B cell (primary cell): ENCODE results near the gene HOXC4. TPM values are rescaled to one million over a fixed set of nuclear protein-coding genes. Genes with fewer than 3 reads are reported as not detected.
A peak's percentile ranks its signal among the peaks of the same experiment; 100 is the strongest.

Experiments used
- ATAC-seq: fragments of 200-7000 bp; cut with Tn5 transposase; one replicate; pipeline ENCODE4 v1.10.0; 2021; ENCODE audit warnings: low read depth, mild to moderate bottlenecking, moderate number of reproducible peaks, moderate library complexity
- CTCF ChIA-PET: fragments of 350-600 bp; sonication (Branson Sonifier 250); formaldehyde crosslinking; loops from one replicate; lab custom pipeline; 2021; ENCODE audit warnings: antibody characterized with exemption, inconsistent platforms; lab: Charles Lee
- POLR2A ChIA-PET: fragments of 350-600 bp; sonication (Branson Sonifier 250); formaldehyde crosslinking; loops from one replicate; lab custom pipeline; 2021; ENCODE audit warnings: antibody characterized with exemption; lab: Charles Lee
- DNase-seq: peaks from one replicate; pipeline ENCODE4 v3.0.0; 2013
- H2AFZ ChIP-seq: 2 replicates; pipeline ENCODE4 v1.6.1; 2012; ENCODE audit warnings: mild to moderate bottlenecking, low read depth, low read length; ENCODE audit not compliant: insufficient read depth, poor library complexity, severe bottlenecking
- H3K27ac ChIP-seq, 2 donors: 1 replicate in 1 of 2; 2 replicates in 1 of 2; pipeline ENCODE4 v1.5.1; 2012 to 2013; ENCODE audit warnings: low read length in 2 of 2, mild to moderate bottlenecking in 2 of 2, moderate library complexity in 1 of 2
- H3K27me3 ChIP-seq, 4 experiments: fragments of 200-600 bp in 1 of 4; sonication (generic) in 1 of 4; replicated peaks in 1 of 4; 1 replicate in 2 of 4; 2 replicates in 2 of 4; pipeline versions ENCODE4 v1.6.1 to v1.7.0; 2013 to 2016; ENCODE audit warnings: low read length in 3 of 4, mild to moderate bottlenecking in 2 of 4, mixed read lengths in 1 of 4, moderate library complexity in 1 of 4; ENCODE audit not compliant: insufficient read depth in 4 of 4, control insufficient read depth in 3 of 4; ENCODE audit errors: control extremely low read depth in 1 of 4
- H3K36me3 ChIP-seq, 2 experiments: replicated peaks in 1 of 2; 1 replicate in 1 of 2; 2 replicates in 1 of 2; pipeline versions ENCODE4 v1.6.1 to v1.7.1; 2013; ENCODE audit warnings: low read length in 1 of 2; ENCODE audit not compliant: insufficient read depth in 2 of 2, control insufficient read depth in 1 of 2; ENCODE audit errors: control extremely low read depth in 1 of 2, extremely low read depth in 1 of 2
- H3K4me1 ChIP-seq, 2 donors: fragments of 200-600 bp in 1 of 2; sonication (generic) in 1 of 2; 1 replicate in 1 of 2; 2 replicates in 1 of 2; pipeline versions ENCODE4 v1.5.1 to v1.6.1; 2013 to 2017; ENCODE audit warnings: low read length in 2 of 2; ENCODE audit not compliant: control insufficient read depth in 2 of 2, insufficient read depth in 2 of 2
- H3K4me2 ChIP-seq: replicated peaks from 2 replicates; pipeline ENCODE3; 2012; ENCODE audit warnings: mild to moderate bottlenecking, low read depth, low read length; ENCODE audit not compliant: poor library complexity, severe bottlenecking
- H3K4me3 ChIP-seq, 5 experiments: fragments of 200-600 bp in 1 of 5; sonication (generic) in 1 of 5; 1 replicate in 3 of 5; 2 replicates in 2 of 5; pipeline versions ENCODE4 v1.5.1 to v1.7.0; 2011 to 2016; ENCODE audit warnings: low read length in 4 of 5, mild to moderate bottlenecking in 4 of 5, low read depth in 2 of 5, control low read depth in 1 of 5, moderate library complexity in 1 of 5; ENCODE audit not compliant: insufficient read depth in 1 of 5; ENCODE audit errors: control extremely low read depth in 1 of 5, extremely low read depth in 1 of 5
- H3K79me2 ChIP-seq: fragments of 200-600 bp; sonication (generic); one replicate; pipeline ENCODE4 v1.6.0; 2016; ENCODE audit warnings: low read length; ENCODE audit not compliant: control insufficient read depth, insufficient read depth
- H3K9ac ChIP-seq: fragments of 200-600 bp; sonication (generic); 2 replicates; pipeline ENCODE4 v1.6.1; 2017; ENCODE audit warnings: mild to moderate bottlenecking, low read length, moderate library complexity
- H3K9me3 ChIP-seq, 3 donors: one replicate each; pipeline versions ENCODE4 v1.6.1 to v1.7.1; 2013; ENCODE audit warnings: low read length in 2 of 3; ENCODE audit not compliant: control insufficient read depth in 2 of 3, insufficient read depth in 1 of 3; ENCODE audit errors: control extremely low read depth in 1 of 3
- H4K20me1 ChIP-seq: 2 replicates; pipeline ENCODE4 v1.6.0; 2012; ENCODE audit warnings: mild to moderate bottlenecking, low read length; ENCODE audit not compliant: insufficient read depth, control insufficient read depth, poor library complexity, severe bottlenecking
- H3K27ac Mint-ChIP-seq: one replicate; pipeline ENCODE4 v1.8.0; 2021; ENCODE audit warnings: mixed read lengths
- H3K27me3 Mint-ChIP-seq: one replicate; pipeline ENCODE4 v1.8.0; 2021; ENCODE audit warnings: mixed read lengths
- H3K4me1 Mint-ChIP-seq: one replicate; pipeline ENCODE4 v1.8.0; 2021; ENCODE audit warnings: mixed read lengths
- H3K4me3 Mint-ChIP-seq: one replicate; pipeline ENCODE4 v1.8.0; 2021; ENCODE audit warnings: mixed read lengths
- H3K9me3 Mint-ChIP-seq: one replicate; pipeline ENCODE4 v1.8.0; 2022; ENCODE audit warnings: mixed read lengths; ENCODE audit not compliant: insufficient read depth
- EZH2 ChIP-seq: IDR thresholded peaks from 2 replicates; pipeline ENCODE4 v1.6.1; 2012; ENCODE audit warnings: borderline replicate concordance, low read depth, mild to moderate bottlenecking, moderate library complexity, low read length; ENCODE audit not compliant: insufficient read depth, poor library complexity, severe bottlenecking
- WGBS: methylation state at CpG from one replicate; pipeline ENCODE4 v1.1.5; 2013; ENCODE audit warnings: missing lambda C conversion rate; ENCODE audit not compliant: insufficient coverage; 5-methylcytosine and 5-hydroxymethylcytosine counted together
- intact Hi-C: fragments of 100-400 bp; cut with micrococcal nuclease; formaldehyde crosslinking; loops from one replicate; pipeline ENCODE4 v1.10.0; 2022
- polyA plus RNA-seq: library from polyadenylated mRNA; depleted of rRNA; stranded (reverse); fragments of >200 nt; gene quantifications from 2 replicates; pipeline ENCODE4 v1.2.3, GENCODE V29; 2012
- total RNA-seq, 2 donors: library from RNA; stranded (reverse); fragments of 120-200 nt in 1 of 2; gene quantifications; 1 replicate in 1 of 2; 2 replicates in 1 of 2; pipeline versions ENCODE4 v1.2.3 to v1.2.4, GENCODE V29; 2013 to 2022
- TF ChIP-seq, protein P1 (sequence below): fragments of 200-600 bp; IDR thresholded peaks from one replicate; pipeline ENCODE4 v1.8.0; 2022; ENCODE audit warnings: antibody characterized with exemption, mild to moderate bottlenecking

HOXC4 gene
- total and polyA plus RNA-seq, 2 donors (not counting 1 experiment from before 2014, with no cell fraction given), result 4.3 to 6.5 TPM

DNA sequence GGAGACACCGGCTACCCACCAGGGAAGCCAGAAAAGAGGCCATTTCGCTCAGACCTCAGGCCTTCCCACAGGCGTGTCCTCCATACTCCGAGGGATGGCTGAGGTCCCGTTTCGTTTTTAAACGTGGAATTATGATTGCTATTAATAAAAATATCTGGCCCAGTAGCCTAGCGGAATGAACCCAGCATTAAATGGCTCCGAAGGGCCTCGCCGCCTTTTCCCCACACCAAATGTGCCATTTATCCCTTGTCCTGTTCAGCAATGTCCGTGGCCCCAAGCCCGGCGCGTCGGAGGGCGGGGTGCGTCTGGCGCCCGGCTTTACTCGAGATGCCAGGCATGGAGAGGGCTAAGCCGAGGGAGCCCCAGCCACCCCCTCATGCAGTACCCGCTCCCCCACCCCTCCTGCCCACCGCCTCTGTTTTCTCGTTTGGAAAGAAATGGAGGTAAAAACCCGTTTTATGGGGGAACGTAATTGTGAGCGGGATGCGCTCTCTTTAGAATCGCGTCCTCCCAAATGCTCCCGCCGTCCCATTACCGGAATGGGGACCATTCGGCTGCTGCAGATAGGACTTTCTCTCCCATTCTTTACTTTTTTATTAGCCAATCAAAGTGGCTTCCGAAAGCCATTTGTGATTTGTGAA lies 39.1 kb upstream of the HOXC4 start:
- WGBS, result 15% methylated on average over 15 of the region's 36 CpGs
- ChIA-PET CTCF (interaction anchor here (0.7 to 3.9 kb wide), 8 partner anchors 8 to 193 kb away, joined by 3 to 31 read pairs (median 4); partner anchors contain the start of gene HOXC5), POLR2A (interaction anchor here (0.7 kb wide), 1 partner anchor 13 kb away, joined by 4 read pairs; no protein-coding TSS in a partner anchor)
- H3K27ac Mint-ChIP-seq, result no peak overlapping the region
- H3K4me3 Mint-ChIP-seq, result no peak overlapping the region
- DNase-seq (peak; percentile 45), ATAC-seq (no peak)
- peak overlapping the region; percentile 36 for H3K4me2 ChIP-seq
- no peak overlapping the region for H2AFZ ChIP-seq
- H3K27ac ChIP-seq, result no peak overlapping the region
- intact Hi-C loops, result loop anchor here (5.0 kb wide), 2 partner anchors 37 to 62 kb away; partner anchors contain the start of gene HOXC12
- H3K9me3 ChIP-seq, result peaks cover 0 to 53% (median 6%) of the 10 kb centered on the region in 3 donors
- no peaks in the 10 kb centered on the region for H4K20me1 ChIP-seq
- H3K4me3 ChIP-seq, result no peak overlapping the region
- peaks cover 30% of the 10 kb centered on the region for H3K4me1 Mint-ChIP-seq
- H3K27me3 Mint-ChIP-seq, result peaks cover 70% of the 10 kb centered on the region
- no peaks in the 10 kb centered on the region for H3K36me3 ChIP-seq
- peaks cover 33 to 50% of the 10 kb centered on the region in 2 donors for H3K4me1 ChIP-seq
- TF ChIP-seq, protein P1, sequence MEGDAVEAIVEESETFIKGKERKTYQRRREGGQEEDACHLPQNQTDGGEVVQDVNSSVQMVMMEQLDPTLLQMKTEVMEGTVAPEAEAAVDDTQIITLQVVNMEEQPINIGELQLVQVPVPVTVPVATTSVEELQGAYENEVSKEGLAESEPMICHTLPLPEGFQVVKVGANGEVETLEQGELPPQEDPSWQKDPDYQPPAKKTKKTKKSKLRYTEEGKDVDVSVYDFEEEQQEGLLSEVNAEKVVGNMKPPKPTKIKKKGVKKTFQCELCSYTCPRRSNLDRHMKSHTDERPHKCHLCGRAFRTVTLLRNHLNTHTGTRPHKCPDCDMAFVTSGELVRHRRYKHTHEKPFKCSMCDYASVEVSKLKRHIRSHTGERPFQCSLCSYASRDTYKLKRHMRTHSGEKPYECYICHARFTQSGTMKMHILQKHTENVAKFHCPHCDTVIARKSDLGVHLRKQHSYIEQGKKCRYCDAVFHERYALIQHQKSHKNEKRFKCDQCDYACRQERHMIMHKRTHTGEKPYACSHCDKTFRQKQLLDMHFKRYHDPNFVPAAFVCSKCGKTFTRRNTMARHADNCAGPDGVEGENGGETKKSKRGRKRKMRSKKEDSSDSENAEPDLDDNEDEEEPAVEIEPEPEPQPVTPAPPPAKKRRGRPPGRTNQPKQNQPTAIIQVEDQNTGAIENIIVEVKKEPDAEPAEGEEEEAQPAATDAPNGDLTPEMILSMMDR, result no peak
- TF ChIP-seq EZH2, result peak; percentile 98
- peaks cover 0 to 94% (median 77%) of the 10 kb centered on the region in 4 experiments for H3K27me3 ChIP-seq
- H3K79me2 ChIP-seq, result no peaks in the 10 kb centered on the region
- no peak overlapping the region for H3K9ac ChIP-seq
- H3K9me3 Mint-ChIP-seq, result no peaks in the 10 kb centered on the region
